CD14-positive monocyte (primary cell): ENCODE results near the gene ADGRL3. TPM values are rescaled to one million over a fixed set of nuclear protein-coding genes. Genes with fewer than 3 reads are reported as not detected.

Experiments
- DNase-seq, 3 donors: peaks; one replicate each; pipeline ENCODE4 v3.0.0-alpha.2; 2011 to 2022
- H2AFZ ChIP-seq: 2 replicates; pipeline ENCODE4 v1.6.0; 2012; ENCODE audit warnings: mild to moderate bottlenecking, low read depth, low read length, inconsistent platforms; ENCODE audit not compliant: insufficient read depth, poor library complexity, severe bottlenecking
- H3K27ac ChIP-seq, 2 donors: 1 replicate in 1 of 2; 2 replicates in 1 of 2; pipeline ENCODE4 v1.5.1; 2012 to 2013; ENCODE audit warnings: low read length in 2 of 2, control low read depth in 1 of 2, inconsistent platforms in 1 of 2, low read depth in 1 of 2, mild to moderate bottlenecking in 1 of 2
- H3K27me3 ChIP-seq, 2 donors: one replicate each; pipeline versions ENCODE4 v1.6.0 to v1.6.1; 2011 to 2013; ENCODE audit warnings: low read length in 2 of 2; ENCODE audit not compliant: control insufficient read depth in 2 of 2, insufficient read depth in 2 of 2
- H3K36me3 ChIP-seq, 2 donors: replicated peaks in 1 of 2; 1 replicate in 1 of 2; 2 replicates in 1 of 2; pipeline versions ENCODE4 v1.5.1 to v1.6.1; 2012 to 2013; ENCODE audit warnings: low read length in 2 of 2, control low read depth in 1 of 2, inconsistent platforms in 1 of 2, mild to moderate bottlenecking in 1 of 2; ENCODE audit not compliant: insufficient read depth in 2 of 2, control insufficient read depth in 1 of 2
- H3K4me1 ChIP-seq, 2 donors: 1 replicate in 1 of 2; 2 replicates in 1 of 2; pipeline versions ENCODE4 v1.5.1 to v1.6.1; 2012 to 2013; ENCODE audit warnings: low read length in 2 of 2, control low read depth in 1 of 2, inconsistent platforms in 1 of 2, mild to moderate bottlenecking in 1 of 2, moderate library complexity in 1 of 2; ENCODE audit not compliant: insufficient read depth in 2 of 2, control insufficient read depth in 1 of 2
- H3K4me2 ChIP-seq: replicated peaks from 2 replicates; pipeline ENCODE3; 2012; ENCODE audit warnings: low read length, moderate library complexity, mild to moderate bottlenecking; ENCODE audit not compliant: poor library complexity, severe bottlenecking; ENCODE audit errors: extremely low read depth
- H3K4me3 ChIP-seq, 3 experiments: fragments of 200-600 bp in 1 of 3; sonication (generic) in 1 of 3; replicated peaks in 1 of 3; 1 replicate in 2 of 3; 2 replicates in 1 of 3; pipeline ENCODE4 v1.5.1; 2011 to 2013; ENCODE audit warnings: low read length in 3 of 3, mild to moderate bottlenecking in 3 of 3, control low read depth in 2 of 3, low read depth in 2 of 3, inconsistent platforms in 1 of 3, moderate library complexity in 1 of 3
- H3K79me2 ChIP-seq: 2 replicates; pipeline ENCODE4 v1.6.0; 2012; ENCODE audit warnings: mild to moderate bottlenecking, control low read depth, inconsistent platforms, low read length, moderate library complexity; ENCODE audit not compliant: insufficient read depth
- H3K9ac ChIP-seq: 2 replicates; pipeline ENCODE4 v1.6.0; 2017; ENCODE audit warnings: low read length, mild to moderate bottlenecking; ENCODE audit not compliant: insufficient read depth, poor library complexity, severe bottlenecking
- H3K9me3 ChIP-seq, 2 donors: replicated peaks in 1 of 2; 1 replicate in 1 of 2; 2 replicates in 1 of 2; pipeline versions ENCODE4 v1.5.1 to v1.6.1; 2012 to 2013; ENCODE audit warnings: low read length in 2 of 2, control low read depth in 1 of 2; ENCODE audit not compliant: control insufficient read depth in 1 of 2, insufficient read depth in 1 of 2
- H4K20me1 ChIP-seq: 2 replicates; pipeline ENCODE4 v1.6.0; 2012; ENCODE audit warnings: mild to moderate bottlenecking, low read length, control low read depth, moderate library complexity; ENCODE audit not compliant: insufficient read depth
- H3K27ac Mint-ChIP-seq, 7 donors: one replicate each; pipeline ENCODE4 v1.8.0; 2020; ENCODE audit warnings: mild to moderate bottlenecking in 7 of 7, mixed read lengths in 7 of 7, moderate library complexity in 6 of 7, inconsistent platforms in 2 of 7
- H3K27me3 Mint-ChIP-seq, 3 donors: one replicate each; pipeline ENCODE4 v1.8.0; 2021 to 2022; ENCODE audit warnings: low read depth in 3 of 3, mild to moderate bottlenecking in 3 of 3, mixed read lengths in 3 of 3, moderate library complexity in 3 of 3, inconsistent platforms in 1 of 3
- H3K36me3 Mint-ChIP-seq, 2 donors: one replicate each; pipeline ENCODE4 v1.8.0; 2020; ENCODE audit warnings: mixed read lengths in 2 of 2, inconsistent platforms in 1 of 2, mild to moderate bottlenecking in 1 of 2
- H3K4me1 Mint-ChIP-seq: one replicate; pipeline ENCODE4 v1.8.0; 2020; ENCODE audit warnings: mild to moderate bottlenecking, mixed read lengths
- H3K4me3 Mint-ChIP-seq, 2 donors: one replicate each; pipeline ENCODE4 v1.8.0; 2020; ENCODE audit warnings: mild to moderate bottlenecking in 2 of 2, mixed read lengths in 2 of 2, moderate library complexity in 1 of 2
- H3K9me3 Mint-ChIP-seq, 7 donors: one replicate each; pipeline ENCODE4 v1.8.0; 2020 to 2022; ENCODE audit warnings: mixed read lengths in 7 of 7, mild to moderate bottlenecking in 6 of 7, moderate library complexity in 6 of 7, inconsistent platforms in 2 of 7
- WGBS: methylation state at CpG from one replicate; pipeline ENCODE4 v1.1.5; 2013; ENCODE audit warnings: missing lambda C conversion rate; ENCODE audit not compliant: insufficient coverage; 5-methylcytosine and 5-hydroxymethylcytosine counted together
- intact Hi-C, 2 donors: fragments of 100-400 bp; cut with micrococcal nuclease; formaldehyde crosslinking; loops; one replicate each; pipeline versions ENCODE4 v1.15.0 to v1.15.1; 2023
- polyA plus RNA-seq, 3 donors: library from polyadenylated mRNA; depleted of rRNA in 1 of 3; unstranded in 2 of 3; stranded (reverse) in 1 of 3; fragments of 300-500 nt in 2 of 3; fragments of >200 nt in 1 of 3; fragmentation: Illumina TruSeq in 2 of 3; gene quantifications; 1 replicate in 2 of 3; 2 replicates in 1 of 3; pipeline ENCODE4 v1.2.3, GENCODE V29; 2012 to 2021
- TF ChIP-seq, protein P1 (sequence below): fragments of 200-600 bp; IDR thresholded peaks from one replicate; pipeline ENCODE4 v1.8.0; 2022; ENCODE audit warnings: antibody characterized with exemption, mild to moderate bottlenecking

Gene ADGRL3
- polyA plus RNA-seq, 3 donors = not detected

DNA sequence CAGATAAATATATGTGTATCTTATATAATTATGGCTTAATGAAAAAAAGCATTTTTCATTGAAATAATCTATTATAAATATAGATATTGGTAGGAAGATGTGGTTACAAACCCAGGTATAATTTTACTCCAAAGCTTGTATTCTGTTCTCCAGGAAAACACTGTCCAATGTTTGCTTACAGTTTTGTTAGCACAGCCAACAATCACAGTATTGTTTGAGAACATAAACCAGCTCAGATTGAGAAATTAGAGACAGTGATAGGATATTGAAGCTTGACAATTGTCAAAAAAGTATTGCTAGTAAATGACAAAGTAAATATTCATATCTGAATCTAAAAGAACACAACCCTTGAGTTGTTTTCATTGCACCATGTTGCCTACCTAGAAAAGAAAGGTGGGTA is 228.8 kb downstream of the ADGRL3 start:
- Histone ChIP-seq H3K4me1 (no peaks in the 10 kb centered on the region), H3K9me3 (peaks cover 20 to 37% of the 10 kb centered on the region in 2 donors), H3K9ac (no peak overlapping the region), H3K27ac (no peak overlapping the region), H4K20me1 (no peaks in the 10 kb centered on the region), H3K4me3 (no peak overlapping the region), H3K4me2 (no peak overlapping the region), H3K79me2 (no peaks in the 10 kb centered on the region), H2AFZ (no peak overlapping the region), H3K36me3 (no peaks in the 10 kb centered on the region), H3K27me3 (no peaks in the 10 kb centered on the region)
- Mint-ChIP-seq H3K27me3 (peaks cover 0 to 2% (median 2%) of the 10 kb centered on the region in 3 donors), H3K9me3 (peaks cover 3 to 33% (median 12%) of the 10 kb centered on the region in 7 donors), H3K4me1 (no peaks in the 10 kb centered on the region), H3K4me3 (no peak overlapping the region), H3K36me3 (no peaks in the 10 kb centered on the region), H3K27ac (no peak overlapping the region)
- intact Hi-C loops = no loop called here
- TF ChIP-seq, protein P1, sequence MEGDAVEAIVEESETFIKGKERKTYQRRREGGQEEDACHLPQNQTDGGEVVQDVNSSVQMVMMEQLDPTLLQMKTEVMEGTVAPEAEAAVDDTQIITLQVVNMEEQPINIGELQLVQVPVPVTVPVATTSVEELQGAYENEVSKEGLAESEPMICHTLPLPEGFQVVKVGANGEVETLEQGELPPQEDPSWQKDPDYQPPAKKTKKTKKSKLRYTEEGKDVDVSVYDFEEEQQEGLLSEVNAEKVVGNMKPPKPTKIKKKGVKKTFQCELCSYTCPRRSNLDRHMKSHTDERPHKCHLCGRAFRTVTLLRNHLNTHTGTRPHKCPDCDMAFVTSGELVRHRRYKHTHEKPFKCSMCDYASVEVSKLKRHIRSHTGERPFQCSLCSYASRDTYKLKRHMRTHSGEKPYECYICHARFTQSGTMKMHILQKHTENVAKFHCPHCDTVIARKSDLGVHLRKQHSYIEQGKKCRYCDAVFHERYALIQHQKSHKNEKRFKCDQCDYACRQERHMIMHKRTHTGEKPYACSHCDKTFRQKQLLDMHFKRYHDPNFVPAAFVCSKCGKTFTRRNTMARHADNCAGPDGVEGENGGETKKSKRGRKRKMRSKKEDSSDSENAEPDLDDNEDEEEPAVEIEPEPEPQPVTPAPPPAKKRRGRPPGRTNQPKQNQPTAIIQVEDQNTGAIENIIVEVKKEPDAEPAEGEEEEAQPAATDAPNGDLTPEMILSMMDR = no peak
- DNase-seq = no peak

DNA sequence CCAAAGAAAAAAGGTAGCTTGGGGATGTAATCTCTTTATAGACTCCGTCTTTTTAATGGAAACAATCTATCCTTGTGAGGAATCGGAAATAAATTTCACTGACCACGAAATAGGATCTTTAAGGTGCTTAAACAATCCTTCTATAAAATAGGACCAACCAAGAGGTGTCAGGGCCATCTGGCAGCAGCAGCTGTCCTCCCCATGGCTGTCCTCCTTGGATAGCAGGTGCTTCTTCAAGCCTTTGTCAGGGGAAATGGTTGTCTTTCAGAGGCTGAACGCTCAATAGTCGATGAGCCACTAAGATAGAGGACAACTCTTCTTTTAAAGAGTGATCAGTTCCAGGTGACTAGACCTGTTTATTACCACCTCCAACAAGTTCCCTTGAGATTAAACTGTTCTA is 231.0 kb downstream of the ADGRL3 start:
- no peaks in the 10 kb centered on the region for H3K36me3 ChIP-seq
- TF ChIP-seq, protein P1 = no peak
- intact Hi-C loops = no loop called here
- H4K20me1 ChIP-seq = no peaks in the 10 kb centered on the region
- no peak overlapping the region for H3K4me3 ChIP-seq
- H3K27me3 ChIP-seq = no peaks in the 10 kb centered on the region
- DNase-seq = no peak
- WGBS = 100% methylated on average over 1 of the region's 5 CpGs
- H3K27me3 Mint-ChIP-seq = peaks cover 0 to 2% (median 0%) of the 10 kb centered on the region in 3 donors
- peaks cover 7 to 15% of the 10 kb centered on the region in 2 donors for H3K9me3 ChIP-seq
- H2AFZ ChIP-seq = no peak overlapping the region
- H3K9me3 Mint-ChIP-seq = peaks cover 2 to 17% (median 6%) of the 10 kb centered on the region in 7 donors
- no peak overlapping the region for H3K27ac ChIP-seq
- H3K27ac Mint-ChIP-seq = no peak overlapping the region
- H3K4me2 ChIP-seq = no peak overlapping the region
- H3K4me1 ChIP-seq = no peaks in the 10 kb centered on the region
- H3K79me2 ChIP-seq = no peaks in the 10 kb centered on the region
- no peak overlapping the region for H3K9ac ChIP-seq
- H3K4me1 Mint-ChIP-seq = no peaks in the 10 kb centered on the region
- no peaks in the 10 kb centered on the region for H3K36me3 Mint-ChIP-seq
- H3K4me3 Mint-ChIP-seq = no peak overlapping the region
